Suprapubic skin (tissue), 4 donors: ENCODE measurements around the gene CSNK1G2. TPM values are rescaled to one million over a fixed set of nuclear protein-coding genes. Genes with fewer than 3 reads are reported as not detected.

ENCODE experiments used
- DNase-seq, 2 donors: peaks; one replicate each; pipeline ENCODE4 v3.0.0-alpha.2; 2019; ENCODE audit warnings: low spot score in 2 of 2
- H3K27ac ChIP-seq: fragments of 200-600 bp; sonication (generic); one replicate; pipeline ENCODE4 v1.5.1; 2019
- H3K27me3 ChIP-seq: fragments of 200-600 bp; sonication (generic); one replicate; pipeline ENCODE4 v1.5.1; 2019
- H3K36me3 ChIP-seq: fragments of 200-600 bp; sonication (generic); one replicate; pipeline ENCODE4 v1.5.1; 2019
- H3K4me1 ChIP-seq: fragments of 200-600 bp; sonication (generic); one replicate; pipeline ENCODE4 v1.5.1; 2019
- H3K4me3 ChIP-seq: fragments of 200-600 bp; sonication (generic); one replicate; pipeline ENCODE4 v1.5.1; 2019; ENCODE audit warnings: mild to moderate bottlenecking
- H3K9me3 ChIP-seq: fragments of 200-600 bp; sonication (generic); one replicate; pipeline ENCODE4 v1.5.1; 2019
- CTCF ChIP-seq, 2 donors: fragments of 200-600 bp in 1 of 2; fragments of 450-650 bp in 1 of 2; sonication (generic) in 1 of 2; IDR thresholded peaks; one replicate each; pipeline ENCODE4 v1.5.1; 2016 to 2019; ENCODE audit warnings: antibody characterized with exemption in 2 of 2, mild to moderate bottlenecking in 1 of 2, moderate library complexity in 1 of 2
- EP300 ChIP-seq: sonication (generic); formaldehyde crosslinking; IDR thresholded peaks from one replicate; pipeline ENCODE4 v1.6.1; 2017; ENCODE audit warnings: antibody characterized with exemption
- POLR2A ChIP-seq, 2 donors: fragments of 450-650 bp; IDR thresholded peaks; one replicate each; pipeline ENCODE4 v1.6.1; 2017; ENCODE audit warnings: antibody characterized with exemption in 2 of 2, mild to moderate bottlenecking in 2 of 2, moderate library complexity in 2 of 2
- POLR2AphosphoS5 ChIP-seq, 3 donors: sonication (generic); formaldehyde crosslinking; IDR thresholded peaks; one replicate each; pipeline ENCODE4 v1.6.1; 2017; ENCODE audit warnings: antibody characterized with exemption in 3 of 3
- WGBS: methylation state at CpG from one replicate; pipeline ENCODE4 v1.1.5; 2018; 5-methylcytosine and 5-hydroxymethylcytosine counted together
- total RNA-seq, 4 donors: library from RNA; depleted of rRNA; stranded (reverse); fragments of >200 nt; gene quantifications; one replicate each; pipeline ENCODE4 v1.1.0, GENCODE V29; 2016

The CSNK1G2 gene
- total RNA-seq, 4 donors from 2014 or later: 46.1 to 89.0 (median 59.3) TPM

- H3K36me3 ChIP-seq: no peaks in the 10 kb centered on the region
- WGBS: 92% methylated on average over 23 of the region's 24 CpGs
- no peaks in the 10 kb centered on the region for H3K27me3 ChIP-seq
- no peak for DNase-seq
- H3K4me3 ChIP-seq: no peak overlapping the region
- no peak overlapping the region for H3K27ac ChIP-seq
- peaks cover 17% of the 10 kb centered on the region for H3K4me1 ChIP-seq
- no peaks in the 10 kb centered on the region for H3K9me3 ChIP-seq
- no peak for TF ChIP-seq CTCF (IDR thresholded peaks at IDR 0.05)
- TF ChIP-seq POLR2A (IDR thresholded peaks at IDR 0.05): no peak
- no peak for TF ChIP-seq EP300
- no peak for TF ChIP-seq POLR2AphosphoS5 (IDR thresholded peaks at IDR 0.05)
Measured at GRCh38 chr19:1936916-1937610, 3.9 kb upstream of the CSNK1G2 start.

DNA sequence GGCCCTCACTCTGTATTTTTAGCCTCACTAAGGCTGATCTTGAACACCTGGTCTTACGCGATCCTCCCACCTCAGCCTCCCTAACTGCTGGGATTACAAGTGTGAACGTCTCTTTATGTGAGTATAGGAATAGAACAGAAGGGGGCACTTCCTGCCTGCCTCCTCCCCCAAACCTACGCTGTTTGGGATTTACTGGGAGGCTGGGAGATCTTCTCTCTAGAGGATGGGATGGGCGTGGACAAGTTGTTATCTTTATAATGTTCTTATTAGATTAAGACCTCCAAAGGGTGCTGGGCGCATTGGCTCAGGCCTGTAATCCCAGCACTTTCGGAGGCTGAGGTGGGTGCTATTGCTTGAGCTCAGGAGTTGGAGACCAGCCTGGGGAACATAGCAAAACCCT, 2.9 kb upstream of the CSNK1G2 start:
- H3K9me3 ChIP-seq: no peaks in the 10 kb centered on the region
- H3K4me3 ChIP-seq: no peak overlapping the region
- TF ChIP-seq EP300 (no peak), POLR2AphosphoS5 (IDR thresholded peaks at IDR 0.05) (no peak), POLR2A (IDR thresholded peaks at IDR 0.05) (no peak), CTCF (IDR thresholded peaks at IDR 0.05) (no peak)
- no peak for DNase-seq
- 84% methylated on average over 7 of the region's 7 CpGs for WGBS
- peaks cover 27% of the 10 kb centered on the region for H3K4me1 ChIP-seq
- H3K27ac ChIP-seq: no peak overlapping the region
- no peaks in the 10 kb centered on the region for H3K36me3 ChIP-seq
- no peaks in the 10 kb centered on the region for H3K27me3 ChIP-seq

DNA sequence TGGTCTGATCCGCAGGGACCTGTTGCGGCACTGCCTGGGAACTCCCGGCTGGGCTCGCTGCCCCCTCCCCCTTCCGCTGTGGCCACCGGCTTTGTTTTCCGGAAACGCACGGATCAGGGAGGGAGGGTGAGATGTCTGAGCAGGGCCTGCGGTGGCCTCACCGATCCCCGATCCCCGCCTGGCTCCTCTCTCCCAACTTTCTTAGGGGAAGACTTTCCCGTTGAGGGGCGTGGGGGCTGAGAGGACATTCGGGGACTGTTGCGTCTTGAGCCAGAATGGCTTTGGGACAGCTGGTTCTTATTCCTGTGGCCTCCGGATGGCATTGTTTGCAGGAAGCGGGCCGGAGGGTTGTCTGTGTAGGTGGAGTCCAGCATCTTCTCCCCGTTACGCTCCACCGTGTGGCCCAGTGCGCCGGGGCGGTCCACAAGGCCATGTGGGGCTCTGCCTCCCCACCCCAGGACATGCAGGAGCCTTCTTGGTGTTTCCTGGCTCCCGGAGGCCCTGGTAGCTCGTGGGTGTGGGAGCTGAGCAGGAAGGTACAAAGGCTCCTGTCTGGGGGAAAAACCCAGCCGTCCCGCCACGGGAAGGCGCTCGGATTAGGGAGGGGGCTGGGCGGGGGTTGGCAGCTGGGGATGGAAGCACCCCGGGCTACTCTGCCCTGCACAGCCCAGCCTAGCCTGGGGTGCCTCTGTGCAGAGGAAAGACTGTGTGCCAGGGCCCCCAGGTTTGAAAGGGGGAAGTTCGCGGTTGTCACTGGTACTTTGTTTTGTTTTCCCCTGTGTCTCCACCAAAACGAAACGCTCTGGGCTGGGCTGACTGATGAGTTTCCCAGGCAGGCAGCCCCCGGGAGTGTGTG, 1.3 kb downstream of the CSNK1G2 start:
- peak overlapping the region; percentile 98 for H3K27ac ChIP-seq
- no peaks in the 10 kb centered on the region for H3K27me3 ChIP-seq
- H3K4me1 ChIP-seq: peaks cover 48% of the 10 kb centered on the region
- peak; percentile 90 to 91 for DNase-seq
- TF ChIP-seq POLR2A (IDR thresholded peaks at IDR 0.05) (peak in 1 of 2 donors; percentile 15), EP300 (no peak), CTCF (IDR thresholded peaks at IDR 0.05) (no peak), POLR2AphosphoS5 (IDR thresholded peaks at IDR 0.05) (no peak)
- no peaks in the 10 kb centered on the region for H3K9me3 ChIP-seq
- H3K4me3 ChIP-seq: peak overlapping the region; percentile 79
- no peaks in the 10 kb centered on the region for H3K36me3 ChIP-seq
- WGBS: 0% methylated on average over 10 of the region's 40 CpGs

DNA sequence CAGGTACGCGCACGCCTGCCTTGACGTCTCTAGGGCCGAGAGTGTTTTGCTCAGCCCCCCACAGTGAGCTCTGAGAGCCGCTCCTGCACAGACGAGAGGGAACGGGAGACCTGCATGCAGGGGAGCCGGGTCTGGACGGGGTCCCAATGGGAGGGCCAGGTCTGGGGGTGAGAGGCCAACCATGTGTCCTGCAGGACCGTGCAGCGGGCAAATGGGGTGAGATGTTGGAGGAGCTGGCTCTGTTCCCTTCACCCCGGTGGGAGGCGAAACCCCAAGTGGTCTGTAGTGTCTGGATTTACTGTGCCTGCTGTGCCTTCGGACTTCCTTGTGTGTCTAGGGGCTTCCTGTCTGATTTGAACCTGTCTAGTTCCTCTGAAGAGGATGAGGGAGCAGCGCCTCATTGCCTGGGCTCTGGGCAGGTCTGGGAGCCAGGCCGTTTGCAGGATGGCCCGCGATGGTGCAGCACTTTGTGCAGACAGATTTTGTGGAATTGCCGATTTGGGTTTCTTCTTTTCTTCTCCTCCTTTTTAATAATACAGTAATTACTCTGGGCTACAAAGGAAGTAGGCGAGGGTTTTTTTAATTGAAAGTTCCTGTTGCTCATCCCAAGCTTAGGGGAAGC, 2.1 kb downstream of the CSNK1G2 start:
- H3K27ac ChIP-seq: peak overlapping the region; percentile 98
- DNase-seq: no peak
- H3K27me3 ChIP-seq: no peaks in the 10 kb centered on the region
- no peak for TF ChIP-seq CTCF (IDR thresholded peaks at IDR 0.05)
- TF ChIP-seq EP300: no peak
- no peak for TF ChIP-seq POLR2AphosphoS5 (IDR thresholded peaks at IDR 0.05)
- TF ChIP-seq POLR2A (IDR thresholded peaks at IDR 0.05): no peak
- H3K4me1 ChIP-seq: peaks cover 53% of the 10 kb centered on the region
- H3K4me3 ChIP-seq: peak overlapping the region; percentile 79
- H3K9me3 ChIP-seq: no peaks in the 10 kb centered on the region
- WGBS: 29% methylated on average over 11 of the region's 21 CpGs
- H3K36me3 ChIP-seq: no peaks in the 10 kb centered on the region

DNA sequence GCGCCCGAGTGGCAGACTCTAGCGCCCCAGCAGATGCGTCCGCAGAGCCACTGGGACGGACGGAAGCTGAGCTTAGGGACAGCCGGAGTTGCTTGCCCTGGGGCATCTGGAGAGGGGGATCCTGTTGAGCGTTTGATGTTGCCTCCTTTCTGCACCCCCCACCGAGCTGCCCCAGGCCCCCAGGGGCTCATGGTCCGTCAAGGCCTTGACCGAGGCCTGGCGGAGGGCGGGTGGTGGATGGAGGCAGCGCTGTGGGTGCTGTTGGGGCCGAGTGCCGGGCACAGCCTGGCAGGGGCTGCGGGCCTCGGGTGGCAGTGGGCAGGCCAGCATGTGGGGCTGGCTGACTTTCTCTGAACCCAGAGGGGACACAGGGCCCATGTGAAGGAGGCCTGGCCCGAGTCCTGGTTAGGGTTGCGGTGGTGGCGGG, 2.7 kb downstream of the CSNK1G2 start:
- Histone ChIP-seq H3K4me3 (peak overlapping the region; percentile 79), H3K9me3 (no peaks in the 10 kb centered on the region), H3K4me1 (peaks cover 53% of the 10 kb centered on the region), H3K36me3 (no peaks in the 10 kb centered on the region), H3K27ac (no peak overlapping the region), H3K27me3 (no peaks in the 10 kb centered on the region)
- no peak for DNase-seq
- WGBS: 86% methylated on average over 19 of the region's 22 CpGs
- no peak for TF ChIP-seq EP300
- no peak for TF ChIP-seq POLR2AphosphoS5 (IDR thresholded peaks at IDR 0.05)
- no peak for TF ChIP-seq POLR2A (IDR thresholded peaks at IDR 0.05)
- TF ChIP-seq CTCF (IDR thresholded peaks at IDR 0.05): no peak
